MM.1S (cell line): Measurements from ENCODE around the gene AKAP8.
A peak's percentile ranks its signal among the peaks of the same experiment; 100 is the strongest.

Experiments
- DNase-seq: peaks from one replicate; pipeline ENCODE4 v3.0.0-alpha.2; 2015
- H2AFZ ChIP-seq: fragments of 300-600 bp; sonication (generic); 2 replicates; pipeline ENCODE4 v1.6.0; 2016; ENCODE audit warnings: antibody characterized with exemption, low read length
- H3F3A ChIP-seq: fragments of 300-600 bp; sonication (generic); 2 replicates; pipeline ENCODE4 v1.6.1; 2016; ENCODE audit warnings: mild to moderate bottlenecking, antibody characterized with exemption, low read length, moderate library complexity, mixed read lengths; ENCODE audit not compliant: insufficient read depth
- H3K27ac ChIP-seq: fragments of 300-600 bp; sonication (generic); 2 replicates; pipeline ENCODE4 v1.5.1; 2016; ENCODE audit warnings: mild to moderate bottlenecking, low read length
- H3K27me3 ChIP-seq: fragments of 300-600 bp; sonication (generic); replicated peaks from 2 replicates; pipeline ENCODE4 v1.6.0; 2016; ENCODE audit warnings: low read length; ENCODE audit not compliant: insufficient read depth
- H3K36me3 ChIP-seq: fragments of 300-600 bp; sonication (generic); replicated peaks from 2 replicates; pipeline ENCODE4 v1.6.1; 2016; ENCODE audit warnings: mild to moderate bottlenecking, low read length, mixed read lengths; ENCODE audit not compliant: insufficient read depth
- H3K4me1 ChIP-seq: fragments of 300-600 bp; sonication (generic); 2 replicates; pipeline ENCODE4 v1.6.1; 2016; ENCODE audit warnings: low read length, mixed read lengths
- H3K4me2 ChIP-seq: fragments of 300-600 bp; sonication (generic); 2 replicates; pipeline ENCODE4 v1.6.0; 2016; ENCODE audit warnings: low read depth, low read length
- H3K4me3 ChIP-seq: fragments of 300-600 bp; sonication (generic); 2 replicates; pipeline ENCODE4 v1.5.1; 2016; ENCODE audit warnings: low read length, mixed read lengths
- H3K79me2 ChIP-seq: fragments of 300-600 bp; sonication (generic); 2 replicates; pipeline ENCODE4 v1.6.1; 2016; ENCODE audit warnings: mixed run types, low read length, mixed read lengths
- H3K9ac ChIP-seq: fragments of 300-600 bp; sonication (generic); 2 replicates; pipeline ENCODE4 v1.6.1; 2016; ENCODE audit warnings: low read length, mixed read lengths
- H3K9me2 ChIP-seq: fragments of 300-600 bp; sonication (generic); replicated peaks from 2 replicates; pipeline ENCODE4 v1.6.1; 2016; ENCODE audit warnings: mild to moderate bottlenecking, low read length, mixed read lengths; ENCODE audit not compliant: insufficient read depth
- H3K9me3 ChIP-seq: fragments of 300-600 bp; sonication (generic); replicated peaks from 2 replicates; pipeline ENCODE4 v1.6.1; 2016; ENCODE audit warnings: mild to moderate bottlenecking, low read length, mixed read lengths; ENCODE audit not compliant: insufficient read depth
- H4K20me1 ChIP-seq: fragments of 300-600 bp; sonication (generic); 2 replicates; pipeline ENCODE4 v1.6.1; 2016; ENCODE audit warnings: mild to moderate bottlenecking, low read length, moderate library complexity, mixed read lengths; ENCODE audit not compliant: insufficient read depth
- EZH2 ChIP-seq: fragments of 300-600 bp; sonication (generic); optimal IDR thresholded peaks from 2 replicates; pipeline ENCODE3; 2017; ENCODE audit warnings: low read depth, mild to moderate bottlenecking, antibody characterized with exemption, low read length, mixed read lengths
- EZH2phosphoT487 ChIP-seq: fragments of 300-600 bp; sonication (generic); IDR thresholded peaks from 2 replicates; pipeline ENCODE4 v1.6.1; 2018; ENCODE audit warnings: antibody characterized with exemption, low read length
- TF ChIP-seq, protein P1 (sequence below): fragments of 300-600 bp; sonication (generic); IDR thresholded peaks from 2 replicates; pipeline ENCODE4 v1.5.1; 2016; ENCODE audit warnings: antibody characterized with exemption, low read length, mixed read lengths

The AKAP8 gene

DNA sequence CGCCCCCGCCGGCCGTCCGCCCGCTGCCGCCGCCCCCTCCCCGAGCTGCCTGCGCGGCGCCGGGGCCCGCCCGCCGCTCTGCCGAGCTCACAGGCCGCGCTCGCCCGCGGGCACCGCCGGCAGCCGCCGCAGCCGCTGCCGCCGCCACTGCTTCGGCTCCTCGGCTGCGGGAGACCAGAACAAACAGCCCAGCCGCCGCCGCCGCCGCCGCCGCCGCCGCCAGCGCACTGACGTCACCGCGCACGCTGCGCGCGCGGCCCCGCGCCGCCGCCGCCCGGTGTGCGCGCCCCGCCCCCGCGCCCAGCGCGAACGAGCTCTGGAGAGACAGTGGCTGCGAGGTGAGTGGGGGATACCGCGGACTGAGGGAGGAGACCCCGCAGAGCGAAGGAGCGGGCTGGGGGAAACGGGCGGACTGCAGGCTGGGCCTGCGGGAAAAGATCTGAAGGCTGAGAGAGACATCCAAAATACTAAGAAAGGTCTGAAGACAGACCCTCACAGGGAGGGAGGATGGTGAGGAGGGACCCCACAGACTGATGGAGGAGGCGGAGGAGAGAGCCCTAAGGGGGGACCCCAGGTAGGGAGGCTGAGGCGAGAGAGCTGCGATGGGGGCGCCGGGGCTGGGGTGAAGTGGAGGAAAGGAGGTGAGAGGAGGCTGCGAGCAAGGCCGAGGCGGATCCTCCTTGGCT lies 47.1 kb downstream of the AKAP8 start, which contains the start of gene BRD4:
BRD4 (minus strand) TSS at position 229 of the 686 bp plus-strand sequence. CDS start 59,440 bp downstream, outside the sequence.
- Histone ChIP-seq H2AFZ (peak within 1 kb of the TSS; percentile 86), H3F3A (peaks cover 19% of the 10 kb centered on the region), H3K4me3 (peak within 1 kb of the TSS; percentile 92), H3K4me2 (peak within 1 kb of the TSS; percentile 89), H3K9me2 (no peaks in the 10 kb centered on the region), H3K9me3 (no peaks in the 10 kb centered on the region), H3K36me3 (no peaks in the 10 kb centered on the region), H4K20me1 (peaks cover 36% of the 10 kb centered on the region), H3K9ac (peak within 1 kb of the TSS; percentile 82), H3K27ac (peak within 1 kb of the TSS; percentile 87; the same call in 1 of the 2 replicates), H3K27me3 (no peaks in the 10 kb centered on the region), H3K79me2 (peaks cover 50% of the 10 kb centered on the region), H3K4me1 (0 out of 2 replicates have a peak, but pooled peaks cover 3% of the 10 kb centered on the region)
- DNase-seq, result peak; percentile 68
- TF ChIP-seq, protein P1, sequence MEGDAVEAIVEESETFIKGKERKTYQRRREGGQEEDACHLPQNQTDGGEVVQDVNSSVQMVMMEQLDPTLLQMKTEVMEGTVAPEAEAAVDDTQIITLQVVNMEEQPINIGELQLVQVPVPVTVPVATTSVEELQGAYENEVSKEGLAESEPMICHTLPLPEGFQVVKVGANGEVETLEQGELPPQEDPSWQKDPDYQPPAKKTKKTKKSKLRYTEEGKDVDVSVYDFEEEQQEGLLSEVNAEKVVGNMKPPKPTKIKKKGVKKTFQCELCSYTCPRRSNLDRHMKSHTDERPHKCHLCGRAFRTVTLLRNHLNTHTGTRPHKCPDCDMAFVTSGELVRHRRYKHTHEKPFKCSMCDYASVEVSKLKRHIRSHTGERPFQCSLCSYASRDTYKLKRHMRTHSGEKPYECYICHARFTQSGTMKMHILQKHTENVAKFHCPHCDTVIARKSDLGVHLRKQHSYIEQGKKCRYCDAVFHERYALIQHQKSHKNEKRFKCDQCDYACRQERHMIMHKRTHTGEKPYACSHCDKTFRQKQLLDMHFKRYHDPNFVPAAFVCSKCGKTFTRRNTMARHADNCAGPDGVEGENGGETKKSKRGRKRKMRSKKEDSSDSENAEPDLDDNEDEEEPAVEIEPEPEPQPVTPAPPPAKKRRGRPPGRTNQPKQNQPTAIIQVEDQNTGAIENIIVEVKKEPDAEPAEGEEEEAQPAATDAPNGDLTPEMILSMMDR, result no peak
- TF ChIP-seq EZH2phosphoT487 (no peak), EZH2 (no peak)

DNA sequence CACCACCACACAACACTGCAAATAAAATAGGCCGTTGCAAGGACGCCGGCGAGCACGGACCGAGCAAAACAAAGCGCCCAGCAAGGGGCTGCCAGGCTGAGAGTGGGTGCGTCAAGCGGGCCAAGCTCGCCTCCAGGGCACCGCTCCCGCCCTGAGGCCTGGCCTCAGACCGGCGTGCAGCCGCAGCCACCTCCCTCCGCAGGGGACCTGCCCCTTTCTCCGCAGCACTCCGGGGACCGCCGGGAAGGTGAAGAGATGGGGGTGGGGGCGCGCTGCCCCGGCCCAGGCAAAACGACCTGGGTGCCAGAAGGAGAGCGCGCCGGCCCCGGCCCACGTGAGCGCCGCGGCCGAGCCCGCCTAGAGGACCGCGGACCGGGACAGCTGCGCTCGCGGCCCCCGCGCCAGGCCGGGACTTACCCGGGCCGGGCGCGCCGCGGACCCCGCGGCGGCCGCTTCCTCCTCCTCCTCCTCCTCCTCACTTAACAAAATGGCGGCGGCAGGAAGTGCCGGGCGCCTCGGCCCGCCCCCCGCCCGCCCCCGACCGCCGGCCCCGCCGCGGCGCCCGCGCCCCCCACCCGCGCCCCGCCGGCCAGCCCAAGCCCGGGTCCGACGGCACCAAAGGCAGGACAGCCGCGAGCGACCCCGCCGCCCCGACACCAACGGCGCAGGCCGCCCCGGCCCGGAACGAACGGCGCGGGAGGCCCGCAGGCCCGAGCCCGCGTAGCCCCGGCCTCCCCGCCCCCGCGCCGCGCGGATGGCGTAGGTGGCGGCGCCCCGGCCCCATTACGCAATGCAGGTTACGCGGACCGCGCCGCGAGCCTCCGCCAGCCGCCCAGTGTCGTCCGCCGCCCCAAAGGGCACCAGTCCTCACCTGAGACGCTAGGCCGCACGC lies 47.9 kb downstream of the AKAP8 start:
- H3K9me3 ChIP-seq, result no peaks in the 10 kb centered on the region
- no peak overlapping the region for H2AFZ ChIP-seq

DNA sequence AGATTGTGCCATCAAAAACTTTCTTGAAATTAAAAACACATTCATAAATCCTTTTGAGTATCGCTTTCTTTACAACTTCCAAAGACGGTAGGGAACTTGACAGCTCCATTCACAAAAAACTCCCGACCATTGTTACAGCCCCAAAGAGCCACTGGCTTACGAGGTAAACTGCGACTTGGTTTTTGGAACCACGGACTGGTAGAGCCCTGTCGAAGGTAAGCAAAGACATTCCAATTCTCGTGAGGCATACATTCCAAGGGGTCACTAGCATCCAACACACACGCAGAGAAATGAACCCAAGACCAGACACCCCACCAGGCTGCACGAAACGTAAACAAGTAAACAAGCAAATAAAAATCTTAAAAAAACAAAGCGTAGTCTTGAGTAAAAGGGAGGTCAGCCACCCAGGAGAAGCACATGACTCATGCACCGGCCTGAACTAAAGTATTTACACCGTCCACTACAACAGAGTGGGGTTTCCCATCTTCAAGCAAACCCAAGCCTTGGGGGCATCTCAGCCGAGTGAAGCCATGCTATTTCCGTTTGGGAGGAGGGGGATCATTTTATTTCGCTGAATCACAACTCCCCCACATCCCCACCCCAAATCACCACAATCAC lies 48.7 kb downstream of the AKAP8 start:
- H4K20me1 ChIP-seq, result peaks cover 51% of the 10 kb centered on the region
- H3K79me2 ChIP-seq, result peaks cover 65% of the 10 kb centered on the region
- no peaks in the 10 kb centered on the region for H3K27me3 ChIP-seq
- DNase-seq, result no peak
- no peak overlapping the region for H2AFZ ChIP-seq
- peak overlapping the region; percentile 84 for H3K4me2 ChIP-seq
- H3K36me3 ChIP-seq, result no peaks in the 10 kb centered on the region
- peak overlapping the region; percentile 76 for H3K4me3 ChIP-seq
- no peak for TF ChIP-seq EZH2
- TF ChIP-seq EZH2phosphoT487, result no peak
- TF ChIP-seq, protein P1, result no peak
- H3F3A ChIP-seq, result peaks cover 23% of the 10 kb centered on the region
- H3K27ac ChIP-seq, result peak overlapping the region; percentile 39; the same call in 1 of the 2 replicates
- no peaks in the 10 kb centered on the region for H3K9me2 ChIP-seq
- H3K4me1 ChIP-seq, result peaks cover 7% of the 10 kb centered on the region
- H3K9me3 ChIP-seq, result no peaks in the 10 kb centered on the region
- peak overlapping the region; percentile 82 for H3K9ac ChIP-seq

More for the DNA sequence above, 47.9 kb downstream of the AKAP8 start:
- Histone ChIP-seq H3K27ac (peak overlapping the region; percentile 39; the same call in 1 of the 2 replicates), H3K9me2 (no peaks in the 10 kb centered on the region), H3K9ac (peak overlapping the region; percentile 82), H3K4me1 (peaks cover 6% of the 10 kb centered on the region), H3K27me3 (no peaks in the 10 kb centered on the region), H4K20me1 (peaks cover 44% of the 10 kb centered on the region), H3K4me2 (peak overlapping the region; percentile 84), H3K4me3 (peak overlapping the region; percentile 76), H3F3A (peaks cover 23% of the 10 kb centered on the region), H3K36me3 (no peaks in the 10 kb centered on the region), H3K79me2 (peaks cover 58% of the 10 kb centered on the region)
- no peak for TF ChIP-seq EZH2phosphoT487
- DNase-seq, result peak; percentile 52
